CD4-positive, alpha-beta T cell treated with Interleukin-1 beta for 1 hour (primary cell): ENCODE results near the gene CDX2.

Source experiments
- DNase-seq, 2 donors: peaks; one replicate each; pipeline ENCODE4 v3.0.0-alpha.2; 2020 to 2022

Gene CDX2

GRCh38 chr13:27927444-27928352, 41.4 kb downstream of the CDX2 start:
- DNase-seq = no peak

GRCh38 chr13:27926644-27927434, 42.3 kb downstream of the CDX2 start:
- no peak for DNase-seq

GRCh38 chr13:27925220-27925991, 43.7 kb downstream of the CDX2 start:
- DNase-seq = no peak

- DNase-seq = no peak
Measured at GRCh38 chr13:27924529-27925141, 44.5 kb downstream of the CDX2 start.

- no peak for DNase-seq
Measured at GRCh38 chr13:27923794-27924528, 45.2 kb downstream of the CDX2 start.

GRCh38 chr13:27922883-27923612, 46.1 kb downstream of the CDX2 start:
- no peak for DNase-seq

GRCh38 chr13:27921961-27922882, 46.9 kb downstream of the CDX2 start:
- no peak for DNase-seq

- no peak for DNase-seq
Measured at GRCh38 chr13:27921421-27921960, 47.6 kb downstream of the CDX2 start.

GRCh38 chr13:27920677-27921420, 48.3 kb downstream of the CDX2 start:
- DNase-seq = no peak

- DNase-seq = no peak
Measured at GRCh38 chr13:27919934-27920676, 49.0 kb downstream of the CDX2 start, which contains the start of gene PDX1. Gene PDX1, plus strand, starts transcription at chr13:27920000. Its CDS starts 139 bp downstream, at chr13:27920139.

GRCh38 chr13:27919659-27919933, 49.5 kb downstream of the CDX2 start:
- DNase-seq = peak in 1 of 2 donors; percentile 14

- DNase-seq = no peak
Measured at GRCh38 chr13:27918918-27919658, 50.0 kb downstream of the CDX2 start.

GRCh38 chr13:27918041-27918917, 50.8 kb downstream of the CDX2 start:
- no peak for DNase-seq

GRCh38 chr13:27917121-27917947, 51.8 kb downstream of the CDX2 start:
- DNase-seq = no peak
